RPMI7951 (cell line): ENCODE data around the gene NTM. TPM values are rescaled to one million over a fixed set of nuclear protein-coding genes. Genes with fewer than 3 reads are reported as not detected.
"Not testable (repeated sequence)": the region's sequence is repeated elsewhere in the genome, so short reads cannot be mapped to it uniquely, and the experiment has no call there.

Experiments
- DNase-seq: peaks from one replicate; pipeline ENCODE4 v3.0.0-alpha.2; 2012; ENCODE audit warnings: low read depth
- total RNA-seq: library from RNA; depleted of rRNA; stranded (reverse); fragments of >200 nt; shearing (Covaris generic); gene quantifications from 2 replicates; pipeline ENCODE4 v1.2.3, GENCODE V29; 2014

NTM gene
- total RNA-seq, 1 experiment from 2014 or later = 47.8 TPM

DNA sequence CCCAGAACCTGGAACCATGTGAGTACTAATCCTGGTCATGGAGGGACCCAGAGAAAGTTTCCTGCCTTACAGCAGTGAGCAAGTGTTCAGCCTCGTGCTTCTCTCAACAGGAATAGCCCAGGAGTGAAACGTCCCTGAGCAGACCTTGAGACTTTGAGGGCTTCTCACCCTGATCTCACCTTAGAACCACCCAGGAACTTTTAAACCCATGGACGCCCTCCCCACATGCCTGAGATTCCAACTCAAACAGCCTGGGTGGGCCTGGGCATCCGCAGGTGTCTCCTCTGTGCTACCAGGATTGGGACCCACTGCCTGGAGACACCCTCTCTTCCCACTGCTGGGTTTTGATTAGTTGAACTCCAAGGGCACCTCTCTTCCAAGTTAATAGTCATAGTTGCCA lies 297.2 kb downstream of the NTM start:
- DNase-seq = no peak

DNA sequence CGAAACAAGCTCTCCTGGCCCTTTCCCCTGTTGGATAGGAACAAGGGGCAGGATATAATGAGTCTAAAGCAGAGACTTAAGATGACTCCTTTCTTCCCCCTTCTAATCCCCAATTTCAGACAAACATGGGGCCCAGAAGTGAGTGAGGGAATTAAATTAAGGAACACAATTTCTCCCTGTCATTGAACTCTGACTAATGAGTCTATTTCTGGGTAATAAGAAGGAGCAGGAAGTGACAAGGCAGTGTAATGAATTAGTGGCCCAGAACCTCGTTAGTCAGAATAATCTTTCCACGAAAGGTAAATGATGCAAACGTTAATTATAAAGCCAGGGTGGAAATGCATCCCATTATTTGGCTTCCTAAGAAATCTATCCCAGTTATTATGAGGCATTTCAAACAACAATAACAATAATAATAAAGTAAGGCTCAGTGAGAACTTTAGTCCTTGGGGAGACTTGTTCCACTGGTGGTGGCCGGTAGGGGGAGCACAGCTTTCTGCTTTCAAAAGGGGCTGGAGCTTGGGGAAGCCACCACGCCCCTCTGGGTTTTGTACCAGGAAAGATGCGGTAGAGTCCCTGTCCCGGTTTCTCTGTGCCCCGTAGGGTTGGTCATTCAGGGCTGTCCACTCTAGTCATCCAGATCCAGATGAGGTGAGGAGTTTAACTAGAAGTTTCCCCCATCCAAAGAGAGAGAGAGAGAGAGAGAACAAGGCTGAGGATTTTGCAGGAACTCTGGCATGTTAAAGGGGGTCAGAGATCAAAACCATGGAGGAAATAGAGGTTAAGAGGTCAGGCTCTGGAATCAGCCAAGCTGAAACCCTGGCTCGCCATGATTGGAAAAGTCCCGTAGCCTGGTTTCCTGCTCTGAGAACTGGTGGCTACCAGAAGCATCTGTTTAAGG lies 298.3 kb downstream of the NTM start:
- peak; percentile 49 for DNase-seq

DNA sequence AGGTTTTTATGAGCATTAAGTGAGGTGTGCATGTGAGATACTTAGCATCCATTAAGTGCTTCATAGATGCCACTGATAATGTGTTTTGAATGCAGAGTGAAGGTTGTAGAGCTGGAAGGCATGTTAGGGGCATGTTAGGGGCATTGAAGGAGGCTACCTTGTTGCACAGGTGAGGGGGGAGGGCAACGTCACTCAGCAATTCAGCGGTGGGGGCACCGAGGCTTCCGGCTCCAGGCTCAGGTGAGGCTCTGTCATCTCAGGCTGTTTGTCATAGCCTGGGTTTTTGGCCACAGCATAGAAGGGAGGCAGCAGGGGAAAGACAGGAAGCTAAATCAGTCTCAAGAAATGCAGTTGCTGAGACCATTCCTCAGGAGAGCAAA lies 299.0 kb downstream of the NTM start:
- no peak for DNase-seq

DNA sequence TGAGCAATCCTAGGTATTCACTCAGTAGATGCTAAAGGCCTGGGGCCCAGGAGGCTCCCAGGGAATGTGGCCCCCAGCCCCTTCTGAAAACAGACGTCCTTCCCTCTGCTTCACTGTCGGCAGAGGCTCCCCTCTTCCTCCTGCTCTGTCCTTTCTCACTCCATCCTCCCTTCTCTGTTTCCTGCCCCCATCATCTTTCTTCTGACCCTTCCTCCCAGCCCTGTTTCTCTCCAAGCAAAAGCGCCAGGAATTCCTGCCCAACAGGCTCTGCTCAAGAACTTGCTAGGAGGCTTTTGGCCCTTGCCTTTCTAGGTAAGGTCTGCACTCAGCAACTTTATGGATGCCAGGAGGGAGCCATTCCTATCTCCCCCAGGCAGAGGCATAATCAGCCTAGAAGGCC lies 300.5 kb downstream of the NTM start:
- no peak for DNase-seq

DNA sequence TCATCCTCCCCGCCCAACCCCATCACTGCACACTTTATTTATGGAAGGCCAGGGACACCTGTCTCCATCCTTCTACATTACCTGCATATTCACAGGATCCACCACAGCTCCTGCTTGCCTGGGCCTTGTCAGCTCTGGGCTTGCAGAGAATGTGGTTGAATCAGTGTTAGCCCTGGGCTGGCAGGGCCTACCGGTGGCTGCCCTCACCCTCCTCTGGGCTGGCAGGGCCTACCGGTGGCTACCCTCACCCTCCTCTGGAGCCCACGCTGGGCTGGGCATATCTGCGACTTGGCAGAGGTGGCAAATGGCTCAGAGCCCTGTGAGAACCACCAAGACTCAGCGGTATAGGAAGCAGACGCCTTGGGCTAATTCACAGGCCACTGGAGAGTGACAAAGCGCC lies 300.9 kb downstream of the NTM start:
- DNase-seq = no peak

DNA sequence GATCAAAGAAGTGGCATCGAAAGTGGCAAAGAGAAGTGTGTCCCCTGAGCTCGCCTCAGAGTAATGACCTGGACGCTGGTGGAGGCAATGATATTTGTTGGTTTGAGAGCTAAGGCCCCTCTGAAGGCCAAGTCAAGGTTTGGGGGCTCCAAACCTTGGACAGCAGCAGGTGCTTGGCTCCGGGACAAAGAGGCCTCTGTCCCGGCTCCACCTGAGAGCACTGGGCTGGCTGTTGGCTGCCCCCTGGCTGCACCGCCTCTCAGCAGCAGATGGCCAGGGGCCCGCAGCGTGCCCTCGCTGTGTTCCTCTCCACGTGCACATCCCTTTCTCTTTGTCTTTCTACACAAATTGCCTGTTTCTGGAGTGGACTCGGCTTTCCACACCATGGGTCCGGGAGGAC lies 301.3 kb downstream of the NTM start:
- no peak for DNase-seq

DNA sequence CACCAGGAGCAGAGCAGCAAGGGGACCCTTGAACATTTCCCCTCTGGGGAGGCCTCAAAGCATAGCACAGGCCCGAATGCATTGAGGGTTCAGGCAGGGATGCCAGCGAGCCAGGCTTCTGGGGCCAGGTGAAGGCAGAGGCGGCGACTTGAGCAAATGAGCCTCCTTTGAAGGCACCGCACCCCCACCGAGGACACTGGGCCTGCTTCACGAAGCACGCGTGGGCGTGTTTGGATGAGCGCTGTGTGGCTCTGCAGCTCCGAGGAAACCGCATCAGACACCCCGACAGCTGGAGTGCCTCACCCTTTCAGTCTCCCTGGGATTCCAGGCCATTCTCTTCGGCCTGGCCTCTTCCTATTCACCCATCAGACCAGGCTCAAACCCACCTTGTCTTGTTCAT lies 301.8 kb downstream of the NTM start:
- no peak for DNase-seq

DNA sequence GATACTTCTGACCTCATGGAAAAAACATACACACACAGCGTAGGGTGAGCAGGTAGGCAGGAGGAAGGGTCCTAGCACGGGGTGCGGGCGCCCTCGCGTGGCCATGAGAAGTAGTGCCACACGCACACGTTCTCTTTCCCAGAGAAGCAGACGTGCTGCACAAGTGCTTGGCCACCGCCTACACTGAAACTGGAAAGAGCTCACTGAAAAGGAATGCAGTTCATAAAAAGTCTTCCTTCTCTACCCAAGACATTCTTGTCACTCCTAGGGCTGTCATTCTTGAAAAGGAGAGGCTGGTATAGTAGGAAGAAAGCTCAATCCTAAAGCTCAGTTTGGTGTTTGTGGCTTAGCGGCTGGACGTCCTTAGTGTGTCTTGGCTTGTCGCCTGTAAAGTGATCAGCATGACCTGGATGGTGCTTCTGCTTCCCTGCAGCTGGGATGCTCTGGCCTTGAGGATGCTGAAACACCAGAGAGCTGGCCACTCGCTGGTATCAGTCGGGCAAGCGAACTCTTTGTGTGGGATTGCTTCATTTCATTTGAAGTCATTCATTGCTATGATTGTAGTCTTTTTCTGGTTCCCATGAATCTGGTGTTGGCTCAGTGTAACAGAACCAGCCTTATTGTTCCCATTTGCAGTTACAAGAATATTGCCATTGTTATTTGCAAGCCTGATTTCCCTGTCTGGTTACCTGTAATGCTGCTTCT lies 303.8 kb downstream of the NTM start:
- peak; percentile 55 for DNase-seq

DNA sequence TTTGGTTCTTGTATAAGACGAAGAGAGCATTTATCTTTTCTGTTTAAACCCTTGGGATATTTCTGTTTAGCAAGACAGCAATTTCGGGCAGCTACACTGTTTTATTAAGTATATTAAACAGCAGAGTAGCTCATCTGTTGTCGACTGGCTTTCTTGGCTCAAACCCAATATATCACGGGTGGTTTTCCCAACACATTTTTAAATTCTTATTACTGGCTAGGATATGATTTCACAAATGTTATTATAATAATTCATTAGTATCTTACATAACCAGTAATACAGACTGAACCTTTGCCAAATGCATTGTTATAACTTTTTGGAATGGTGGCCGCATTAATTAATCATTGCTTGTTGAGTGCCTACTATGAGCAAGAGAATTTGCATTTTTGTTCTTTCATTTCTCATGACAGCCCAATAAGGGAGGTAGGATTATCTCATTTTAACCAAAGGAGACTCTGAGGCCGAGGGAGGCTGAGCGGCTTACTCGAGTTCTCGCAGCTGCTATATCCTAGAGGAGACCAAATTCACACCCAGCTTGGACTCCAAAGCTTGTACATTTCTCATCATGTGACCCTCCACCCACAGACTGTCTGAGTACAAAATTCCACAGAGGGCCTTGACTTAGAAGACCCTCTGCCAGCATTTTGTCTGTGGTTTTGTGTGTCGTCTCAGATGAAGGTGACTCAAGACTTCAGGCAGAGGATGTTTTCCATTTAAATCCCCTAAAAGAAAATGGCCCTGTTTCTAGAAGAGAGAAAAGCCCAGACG lies 304.9 kb downstream of the NTM start:
- no peak for DNase-seq

DNA sequence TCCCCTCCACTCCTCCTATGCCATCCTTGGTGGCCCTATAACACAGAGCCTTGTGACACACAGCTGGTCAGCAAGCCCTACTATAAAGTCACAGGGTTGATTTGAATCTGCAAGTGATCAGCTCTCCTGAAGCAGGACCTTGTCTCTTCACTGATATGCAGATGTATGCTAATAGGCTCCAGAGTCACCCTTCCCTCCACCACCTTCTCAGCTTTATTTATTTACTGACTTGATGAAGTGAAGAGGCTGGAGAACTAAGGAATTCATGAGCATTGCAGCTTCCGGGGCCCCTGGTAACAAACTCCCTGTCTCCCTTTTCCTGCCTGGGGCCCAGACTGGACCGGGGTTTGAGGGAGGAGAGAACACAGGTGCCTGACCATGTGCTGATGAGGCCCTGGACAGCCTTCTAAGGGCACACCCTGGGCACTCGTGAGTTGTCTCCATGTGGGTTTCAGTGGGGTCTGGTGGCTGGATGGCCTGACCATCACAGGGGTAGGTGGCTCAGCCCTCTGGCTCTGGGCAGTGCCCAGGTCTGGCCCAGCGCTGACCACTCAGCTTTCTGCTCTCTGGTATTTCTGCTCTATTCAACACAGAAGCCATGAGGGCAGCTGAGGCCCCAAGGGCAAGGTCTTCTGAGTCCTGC lies 307.5 kb downstream of the NTM start:
- no peak for DNase-seq

DNA sequence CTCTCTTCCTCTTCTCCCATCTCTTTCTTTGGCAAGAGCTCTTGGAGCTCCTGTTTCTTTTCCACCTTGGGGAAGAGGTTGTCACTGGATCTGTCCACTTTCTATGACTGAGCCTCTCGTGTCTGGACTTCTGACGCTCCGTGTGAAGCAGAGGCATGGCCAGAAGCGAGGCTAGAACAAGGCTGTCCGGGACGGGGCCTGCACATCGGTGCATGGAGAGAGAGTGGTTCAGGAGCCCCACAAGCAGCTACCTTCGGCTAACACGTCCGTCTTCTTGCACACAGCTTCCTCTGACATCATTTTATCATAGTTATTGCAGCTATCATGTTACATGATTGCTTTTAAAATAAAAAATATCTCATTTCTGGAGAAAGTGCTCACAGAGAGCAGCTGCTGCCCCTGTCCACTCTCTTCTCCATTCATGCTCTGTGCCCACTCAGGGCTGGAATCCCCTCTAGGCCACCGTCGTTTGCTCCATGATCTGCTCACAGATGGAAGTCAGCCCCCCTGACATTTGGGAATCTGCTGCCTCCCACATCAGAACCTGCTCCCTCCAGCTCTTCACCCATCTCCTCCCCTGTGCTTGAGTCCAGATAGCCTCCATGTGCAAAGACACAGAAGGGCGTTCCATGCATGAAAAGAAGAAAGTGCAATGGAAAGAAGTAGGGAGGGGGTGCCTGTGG lies 308.4 kb downstream of the NTM start:
- DNase-seq = no peak

DNA sequence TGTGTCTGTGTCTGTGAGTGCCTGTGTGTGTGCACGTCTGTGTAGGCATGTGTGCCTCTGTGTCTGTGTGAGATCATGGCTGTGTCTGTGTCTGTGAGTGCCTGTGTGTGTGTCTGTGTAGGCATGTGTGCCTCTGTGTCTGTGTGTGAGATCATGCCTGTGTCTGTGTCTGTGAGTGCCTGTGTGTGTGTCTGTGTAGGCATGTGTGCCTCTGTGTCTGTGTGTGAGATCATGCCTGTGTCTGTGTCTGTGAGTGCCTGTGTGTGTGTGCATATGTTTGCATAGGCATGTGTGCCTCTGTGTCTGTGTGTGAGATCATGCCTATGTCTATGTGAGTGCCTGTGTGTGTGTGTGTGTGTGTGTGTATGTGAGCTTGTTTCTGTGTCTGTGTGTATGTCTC lies 310.0 kb downstream of the NTM start:
- not testable (repeated sequence) for DNase-seq

DNA sequence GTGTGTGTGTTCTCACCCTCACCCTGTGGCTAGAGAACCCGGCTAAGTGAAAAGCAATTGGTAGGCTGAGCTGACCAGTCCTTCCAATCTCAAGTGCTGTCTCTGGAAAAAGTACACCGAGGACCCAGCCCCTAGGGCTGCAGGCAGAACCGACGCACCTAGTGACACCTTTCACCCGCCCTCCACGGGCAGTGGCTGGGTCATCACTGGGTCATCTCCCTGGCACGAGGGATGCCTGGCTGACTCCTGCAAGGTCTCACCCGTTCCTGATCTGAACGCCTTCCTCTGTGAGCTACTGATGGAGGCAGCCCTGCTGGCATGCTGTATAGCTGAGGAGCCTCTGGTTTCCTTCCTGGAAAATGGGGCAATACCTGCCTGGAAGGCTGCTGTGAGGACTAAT lies 311.5 kb downstream of the NTM start:
- no peak for DNase-seq

DNA sequence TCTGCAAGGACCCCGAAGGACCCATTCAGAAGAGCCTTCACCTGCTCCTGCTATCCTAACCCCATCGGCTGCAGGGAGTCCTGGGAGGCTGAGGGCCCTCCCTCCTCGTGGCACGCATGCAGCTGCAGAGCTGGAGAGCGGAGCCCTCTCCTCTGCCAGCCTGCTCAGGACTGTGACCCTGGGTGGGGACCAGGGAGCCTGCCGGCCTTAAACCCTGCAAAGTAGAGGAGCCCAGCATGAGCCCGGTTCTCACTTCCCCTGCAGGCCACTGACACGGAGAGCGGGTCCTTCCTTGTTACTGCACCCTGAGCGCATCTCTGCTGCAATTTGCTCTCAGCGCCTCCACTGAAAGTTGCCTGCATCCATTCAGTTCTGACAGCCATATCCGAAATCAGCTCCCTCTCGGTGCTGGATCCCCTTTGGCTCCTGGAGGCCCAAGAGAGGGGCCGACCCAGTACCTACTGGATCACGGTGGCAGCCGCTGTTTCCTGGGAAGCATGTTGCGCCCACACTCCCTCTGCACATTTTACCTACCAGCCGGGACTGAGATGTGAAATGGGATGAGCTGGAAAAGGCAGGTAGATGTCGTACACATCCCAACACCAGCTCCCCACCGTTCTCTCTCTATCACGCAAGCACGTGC lies 312.1 kb downstream of the NTM start:
- DNase-seq = no peak

DNA sequence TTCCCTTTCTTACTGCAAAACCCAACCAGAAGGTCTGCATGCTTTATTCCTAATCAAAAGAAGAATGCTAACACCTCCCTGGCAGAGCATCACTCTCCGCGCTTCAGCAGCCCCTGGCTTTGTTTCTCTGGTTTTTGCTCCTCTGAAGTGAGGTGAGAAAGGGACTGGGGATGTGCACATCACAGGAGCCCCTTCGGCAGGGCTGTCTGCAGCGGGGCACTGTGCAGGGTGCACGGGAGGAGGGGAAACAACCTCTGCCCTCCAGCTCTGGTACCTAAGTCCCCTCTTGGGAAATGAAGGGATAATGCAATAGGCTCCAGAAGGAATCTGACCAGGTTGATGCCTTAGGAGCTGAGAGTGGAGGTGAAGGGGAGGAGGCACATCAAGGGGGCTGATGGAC lies 312.7 kb downstream of the NTM start:
- no peak for DNase-seq

DNA sequence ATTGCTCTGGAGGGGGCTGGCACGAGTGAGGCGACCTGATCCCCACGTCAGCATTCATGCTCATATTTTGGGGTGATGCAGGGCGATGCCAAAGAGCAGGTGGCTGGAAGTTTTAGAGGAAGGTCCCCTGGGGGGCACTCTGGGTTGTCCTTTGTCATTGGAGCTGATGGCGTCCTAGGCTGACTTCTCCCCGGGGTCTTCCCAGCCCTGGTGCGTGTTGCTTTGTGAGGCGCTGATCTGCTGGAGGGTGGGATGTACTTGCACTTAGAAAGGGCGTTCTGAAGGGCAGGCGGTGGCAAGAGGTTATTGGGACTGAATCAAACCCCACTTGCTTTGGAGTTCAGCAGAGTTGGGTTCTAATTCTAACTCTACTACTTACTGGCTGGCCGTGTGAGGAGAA lies 313.3 kb downstream of the NTM start:
- DNase-seq = no peak

DNA sequence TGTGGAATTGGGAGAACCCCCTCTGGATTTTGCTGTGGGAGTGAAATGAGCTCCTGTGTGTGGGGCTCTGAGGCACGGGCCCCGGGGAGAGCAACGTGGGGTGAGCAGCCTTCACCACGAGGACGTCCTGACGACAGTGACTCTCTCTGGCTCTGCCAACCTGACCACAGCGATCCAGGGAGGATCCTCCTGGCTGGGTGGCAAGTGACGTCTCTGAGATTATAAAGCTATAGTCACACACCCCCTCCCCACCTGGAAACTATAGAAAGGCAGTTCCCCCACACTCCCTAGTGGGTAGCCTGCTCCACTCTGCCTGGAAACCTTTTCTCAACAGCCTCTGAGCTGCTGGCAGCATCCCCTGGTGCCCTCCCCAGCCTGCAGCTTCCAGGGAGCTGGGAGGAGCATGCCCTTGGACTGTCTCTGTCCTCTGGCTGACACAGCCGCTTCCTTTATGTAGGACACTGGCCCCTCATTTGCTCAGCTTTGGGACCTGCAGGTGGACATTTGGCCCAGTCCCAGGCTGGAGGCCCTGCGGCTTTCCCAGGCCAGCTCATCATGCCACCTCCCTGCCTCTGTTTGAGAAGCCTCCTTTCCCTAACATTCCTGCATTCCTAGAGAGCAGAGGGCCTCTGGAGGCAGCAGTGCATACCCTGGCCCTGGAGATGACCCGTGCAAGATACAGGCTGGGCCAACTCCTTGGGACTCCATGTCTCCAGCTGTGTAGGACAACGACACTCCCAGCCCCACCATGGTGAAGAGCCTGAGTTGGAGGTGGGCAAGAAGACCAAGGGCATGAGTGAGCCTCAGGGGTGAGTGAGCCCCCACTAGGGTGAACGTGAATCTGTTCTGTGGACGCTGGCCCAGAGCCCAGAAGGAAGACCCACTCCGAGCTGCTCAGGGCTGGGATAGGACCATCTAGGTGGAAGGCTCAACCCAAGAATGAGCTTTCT lies 314.0 kb downstream of the NTM start:
- DNase-seq = no peak

DNA sequence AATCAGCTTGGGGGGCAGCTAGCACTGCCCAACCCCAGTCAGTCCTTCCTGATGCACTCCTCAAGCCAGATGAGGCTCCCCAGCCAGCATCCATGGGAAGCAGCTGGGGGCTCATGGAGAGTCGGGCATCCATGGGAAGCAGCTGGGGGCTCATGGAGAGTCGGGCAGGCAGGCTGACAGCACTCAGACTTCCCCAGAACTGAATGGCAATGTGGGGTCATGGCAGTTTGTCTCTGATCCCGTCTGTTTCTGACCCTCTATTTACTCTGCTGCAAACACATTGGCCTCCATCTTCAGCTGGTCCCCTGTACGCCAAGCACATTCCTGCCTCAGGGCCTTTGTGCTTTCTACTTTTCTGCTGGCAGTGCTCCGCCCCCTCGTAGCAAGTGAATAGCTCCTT lies 314.8 kb downstream of the NTM start:
- no peak for DNase-seq

DNA sequence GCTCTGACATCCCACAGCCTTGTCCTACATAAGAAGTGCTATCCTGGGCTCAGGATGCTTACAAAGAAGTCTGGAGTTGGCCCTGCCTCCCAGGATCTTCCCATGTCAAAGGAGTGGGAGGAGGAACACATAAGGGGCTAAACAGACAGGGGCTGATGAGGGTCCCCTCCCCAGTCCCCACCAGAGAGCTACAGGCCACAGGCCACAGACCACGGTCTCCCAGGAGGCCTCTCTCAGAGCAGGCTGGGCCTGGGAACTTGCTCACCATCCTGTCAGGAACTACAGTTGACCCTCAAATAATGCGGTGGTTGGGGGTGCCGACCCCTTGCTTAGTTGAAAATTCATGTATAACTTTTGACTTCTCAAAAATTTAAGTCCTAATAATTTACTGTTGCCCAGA lies 315.5 kb downstream of the NTM start:
- no peak for DNase-seq

DNA sequence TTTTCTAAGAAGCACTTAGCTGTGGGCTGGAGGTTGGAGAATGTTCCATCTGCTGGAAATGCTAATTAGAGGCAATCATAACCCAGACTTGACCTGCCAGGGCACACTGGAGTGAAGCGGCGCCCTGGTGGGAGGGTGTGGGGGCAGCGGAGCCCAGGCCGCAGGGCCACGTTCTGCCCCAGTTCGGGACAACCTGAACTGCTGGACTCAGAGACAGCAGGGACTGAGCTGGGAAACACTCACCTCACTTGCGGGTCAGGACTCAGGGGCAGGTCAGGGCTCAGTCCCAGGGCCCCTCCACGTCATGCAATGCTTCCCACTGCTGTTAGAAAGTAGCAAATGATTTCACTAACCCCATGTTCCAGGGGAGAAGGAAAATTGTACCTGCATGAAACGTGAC lies 316.4 kb downstream of the NTM start:
- DNase-seq = no peak
